ENCODE measurements around the gene TEX52.

TEX52 gene

DNA sequence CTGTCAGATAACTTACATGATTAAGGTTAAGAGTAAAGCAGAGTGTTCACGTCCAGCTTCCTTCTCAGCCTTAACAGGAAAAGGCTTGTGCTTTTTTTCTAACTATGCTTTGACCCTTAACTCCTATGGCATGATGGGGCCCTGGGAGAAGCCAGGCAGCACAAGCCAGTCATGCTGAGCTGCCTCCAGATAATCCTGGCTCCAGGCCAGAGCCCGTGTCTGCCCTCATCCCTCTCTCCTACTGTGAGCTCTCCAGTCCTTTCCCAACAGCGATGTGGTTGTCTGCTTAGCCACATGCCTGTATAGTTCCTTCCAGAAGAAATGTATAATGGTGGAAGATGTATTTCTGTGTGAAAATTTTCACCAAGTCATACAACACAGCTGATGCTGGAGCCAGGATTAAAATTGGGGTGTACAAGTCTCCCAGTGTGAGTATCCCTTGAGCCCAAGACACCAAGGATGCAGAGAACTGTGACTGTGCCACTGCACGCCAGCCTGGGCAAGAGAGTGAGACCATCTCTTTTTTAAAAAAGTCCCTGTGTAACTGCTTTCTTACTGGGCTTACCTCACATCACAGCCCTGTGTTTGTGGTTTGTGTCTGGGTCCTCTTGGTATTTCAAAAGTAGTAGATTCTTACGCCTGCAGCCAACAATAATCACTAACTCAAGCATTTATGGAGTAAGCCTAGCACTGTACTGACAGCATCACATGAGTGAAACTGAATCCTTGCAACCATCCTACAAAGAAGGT, 52.3 kb downstream of the TEX52 start:
- Histone ChIP-seq H3K36me3 (ENCODE audit: insufficient read depth, low read length) (peaks cover 46% of the 10 kb centered on the region), H3K9me3 (replicated peaks; ENCODE audit: low read length) (no peaks in the 10 kb centered on the region), H3K4me1 (ENCODE audit: control insufficient read depth, insufficient read depth, low read length) (no peaks in the 10 kb centered on the region), H3K4me2 (ENCODE audit: low read length) (no peak overlapping the region), H3K9ac (ENCODE audit: low read depth, low read length) (no peak overlapping the region), H3K27me3 (ENCODE audit: control insufficient read depth, insufficient read depth, low read length) (no peaks in the 10 kb centered on the region), H3K4me3 (ENCODE audit: low read length) (no peak overlapping the region)

DNA sequence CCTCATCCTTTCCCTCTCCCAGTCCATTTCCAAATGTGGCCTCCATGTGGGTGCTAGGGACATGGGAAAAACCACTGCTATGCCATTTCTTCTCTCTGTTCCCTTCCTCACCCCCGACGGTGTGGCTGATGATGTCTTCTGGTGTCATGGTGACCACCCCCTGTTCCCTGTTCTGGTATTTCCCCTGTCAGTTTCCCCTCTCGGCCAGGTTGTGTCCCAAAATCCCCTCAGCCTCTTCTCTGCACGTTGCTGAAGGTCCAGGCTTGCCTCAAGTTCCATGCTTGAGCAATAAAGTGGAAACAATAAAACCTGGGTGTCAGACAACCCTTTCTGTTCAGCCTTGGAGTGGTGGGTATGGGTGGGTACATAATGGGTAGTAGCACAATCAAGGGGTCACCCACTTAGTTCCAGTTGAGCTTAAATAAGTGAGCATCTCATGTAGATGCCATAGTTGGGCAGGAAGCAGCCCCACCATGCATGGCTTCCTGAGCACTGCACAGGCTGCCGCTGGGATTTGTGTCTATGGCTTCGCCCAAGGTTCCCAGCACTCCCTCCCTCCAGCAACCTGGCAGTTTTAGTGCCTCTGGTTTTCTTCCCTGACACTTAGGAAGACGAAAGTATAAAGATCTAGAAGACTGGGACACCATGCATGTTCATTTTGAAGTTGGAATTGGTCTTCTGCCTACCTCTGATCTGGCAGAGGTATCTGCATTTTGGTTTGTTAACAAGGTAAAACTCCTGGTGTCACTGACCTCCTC, 53.0 kb downstream of the TEX52 start:
- Histone ChIP-seq H3K36me3 (ENCODE audit: insufficient read depth, low read length) (peaks cover 54% of the 10 kb centered on the region), H3K4me3 (ENCODE audit: low read length) (no peak overlapping the region)

GRCh38 chr12:2801044-2801783, 55.6 kb downstream of the TEX52 start:
- Histone ChIP-seq H3K9me3 (replicated peaks; ENCODE audit: low read length) (no peaks in the 10 kb centered on the region), H3K27me3 (ENCODE audit: control insufficient read depth, insufficient read depth, low read length) (no peaks in the 10 kb centered on the region), H3K4me1 (ENCODE audit: control insufficient read depth, insufficient read depth, low read length) (peaks cover 7% of the 10 kb centered on the region), H3K4me2 (ENCODE audit: low read length) (no peak overlapping the region), H3K9ac (ENCODE audit: low read depth, low read length) (no peak overlapping the region), H3K36me3 (ENCODE audit: insufficient read depth, low read length) (peaks cover 74% of the 10 kb centered on the region), H3K4me3 (ENCODE audit: low read length) (no peak overlapping the region)

More for the DNA sequence above, 53.0 kb downstream of the TEX52 start:
- Histone ChIP-seq H3K4me2 (ENCODE audit: low read length) (no peak overlapping the region), H3K27me3 (ENCODE audit: control insufficient read depth, insufficient read depth, low read length) (no peaks in the 10 kb centered on the region), H3K9me3 (replicated peaks; ENCODE audit: low read length) (no peaks in the 10 kb centered on the region), H3K9ac (ENCODE audit: low read depth, low read length) (no peak overlapping the region), H3K4me1 (ENCODE audit: control insufficient read depth, insufficient read depth, low read length) (no peaks in the 10 kb centered on the region)

- Histone ChIP-seq H3K9me3 (replicated peaks; ENCODE audit: low read length) (no peaks in the 10 kb centered on the region), H3K36me3 (ENCODE audit: insufficient read depth, low read length) (peaks cover 74% of the 10 kb centered on the region), H3K4me3 (ENCODE audit: low read length) (no peak overlapping the region), H3K4me1 (ENCODE audit: control insufficient read depth, insufficient read depth, low read length) (peaks cover 9% of the 10 kb centered on the region), H3K4me2 (ENCODE audit: low read length) (no peak overlapping the region), H3K27me3 (ENCODE audit: control insufficient read depth, insufficient read depth, low read length) (no peaks in the 10 kb centered on the region), H3K9ac (ENCODE audit: low read depth, low read length) (no peak overlapping the region)
Measured at GRCh38 chr12:2800046-2800570, 56.7 kb downstream of the TEX52 start.

Measured in skeletal muscle satellite cell (primary cell).